GM12878 (cell line): ENCODE results near the gene PPFIA4. TPM values are rescaled to one million over a fixed set of nuclear protein-coding genes. Genes with fewer than 3 reads are reported as not detected.
A peak's percentile ranks its signal among the peaks of the same experiment; 100 is the strongest.

ENCODE experiments used
- ATF2 ChIP-seq: IDR thresholded peaks from 2 replicates; pipeline ENCODE4 v1.6.1; 2012; ENCODE audit warnings: low read length, inconsistent platforms
- CHD1 ChIP-seq: IDR thresholded peaks from 2 replicates; pipeline ENCODE4 v1.6.1; 2012; ENCODE audit warnings: low read depth, low read length, improper control_type of control experiment
- EED ChIP-seq: sonication (generic); IDR thresholded peaks from 2 replicates; pipeline ENCODE4 v1.6.1; 2016; ENCODE audit warnings: antibody characterized with exemption, low read depth
- FOXK2 ChIP-seq: fragments of 450-650 bp; IDR thresholded peaks from 2 replicates; pipeline ENCODE4 v1.6.1; 2017; ENCODE audit warnings: mild to moderate bottlenecking, moderate library complexity
- IKZF1 ChIP-seq: fragments of 450-650 bp; conservative IDR thresholded peaks from 2 replicates; pipeline ENCODE4 v1.6.1; 2017; ENCODE audit warnings: antibody characterized with exemption, mild to moderate bottlenecking
- MLLT1 ChIP-seq: fragments of 450-650 bp; IDR thresholded peaks from 2 replicates; pipeline ENCODE4 v1.6.1; 2016; ENCODE audit warnings: mild to moderate bottlenecking
- MTA3 ChIP-seq: IDR thresholded peaks from 2 replicates; pipeline ENCODE4 v1.6.1; 2012; ENCODE audit warnings: low read length, inconsistent platforms, borderline replicate concordance
- MYC ChIP-seq: IDR thresholded peaks from 2 replicates; pipeline ENCODE4 v1.6.1; 2011; ENCODE audit warnings: mild to moderate bottlenecking, low read length, moderate library complexity, inconsistent platforms; ENCODE audit not compliant: insufficient read depth, insufficient replicate concordance, insufficient read length, severe bottlenecking
- NR2C1 ChIP-seq: fragments of 450-650 bp; IDR thresholded peaks from 2 replicates; pipeline ENCODE4 v1.6.1; 2017; ENCODE audit warnings: antibody characterized with exemption, mild to moderate bottlenecking, moderate library complexity
- NRF1 ChIP-seq: conservative IDR thresholded peaks from 2 replicates; pipeline ENCODE4 v1.6.1; 2011; ENCODE audit warnings: mild to moderate bottlenecking, low read depth, low read length, improper control_type of control experiment
- PAX8 ChIP-seq: fragments of 450-650 bp; IDR thresholded peaks from 2 replicates; pipeline ENCODE4 v1.6.1; 2017; ENCODE audit warnings: mild to moderate bottlenecking, moderate library complexity
- POU2F2 ChIP-seq: IDR thresholded peaks from 3 replicates; pipeline ENCODE4 v1.6.1; 2011; ENCODE audit warnings: low read depth, mild to moderate bottlenecking, low read length, borderline replicate concordance
- RAD21 ChIP-seq: IDR thresholded peaks from 2 replicates; pipeline ENCODE4 v1.6.1; 2011; ENCODE audit warnings: mild to moderate bottlenecking, low read depth, low read length, moderate library complexity; ENCODE audit not compliant: insufficient read depth
- RBBP5 ChIP-seq: fragments of 200-600 bp; sonication (generic); conservative IDR thresholded peaks from 2 replicates; pipeline ENCODE4 v1.6.1; 2016
- SPI1 ChIP-seq: IDR thresholded peaks from 2 replicates; pipeline ENCODE4 v1.6.1; 2011; ENCODE audit warnings: low read depth, mild to moderate bottlenecking, low read length, moderate library complexity, borderline replicate concordance; ENCODE audit not compliant: insufficient read depth
- ZBTB4 ChIP-seq: fragments of 450-650 bp; formaldehyde crosslinking; IDR thresholded peaks from 2 replicates; pipeline ENCODE4 v1.4.0; 2022; ENCODE audit warnings: mild to moderate bottlenecking, moderate library complexity
- ZBTB40 ChIP-seq: fragments of 450-650 bp; IDR thresholded peaks from 2 replicates; pipeline ENCODE4 v1.6.1; 2016; ENCODE audit warnings: mild to moderate bottlenecking, moderate library complexity, borderline replicate concordance
- ZNF274 ChIP-seq: IDR thresholded peaks from one replicate; pipeline ENCODE4 v1.8.0; 2011; ENCODE audit not compliant: insufficient read length, insufficient read depth
- ZSCAN29 ChIP-seq: fragments of 450-650 bp; IDR thresholded peaks from 2 replicates; pipeline ENCODE4 v1.6.1; 2017; ENCODE audit warnings: mild to moderate bottlenecking, moderate library complexity
- polyA plus RNA-seq, 11 experiments: library from polyadenylated mRNA; depleted of rRNA in 4 of 11; unstranded in 6 of 11; stranded (reverse) in 5 of 11; fragments of >200 nt; fragmentation: Nextera tagmentation in 4 of 11; fragmentation: Illumina TruSeq in 1 of 11; extraction: Ambion mirVana in 4 of 11; extraction: Trizol in 1 of 11; gene quantifications; 1 replicate in 1 of 11; 2 replicates in 10 of 11; pipeline versions ENCODE4 v1.2.1 to v1.2.3, GENCODE V29; 2011 to 2016; ENCODE audit warnings: inconsistent platforms in 2 of 11, missing spikeins in 2 of 11, low read depth in 1 of 11
- total RNA-seq, 4 experiments: library from RNA; depleted of rRNA in 3 of 4; stranded (reverse); fragments of >200 nt in 3 of 4; fragmentation: Illumina TruSeq in 1 of 4; extraction: Trizol in 1 of 4; gene quantifications; 2 replicates each; pipeline versions ENCODE4 v1.2.1 to v1.2.3, GENCODE V29; 2013 to 2021

The PPFIA4 gene
- total and polyA plus RNA-seq, 10 of the 15 experiments (the other 5 are each of a cell fraction or from before 2014, with no cell fraction given): 0.02 to 19.7 (median 0.34) TPM; not detected in 1

- TF ChIP-seq ATF2 (no peak; the same call in 1 of the 2 replicates), PAX8 (peak; percentile 54; the same call in 1 of the 2 replicates), RAD21 (no peak), ZBTB4 (CRISPR knock-in tag) (no peak), EED (no peak), FOXK2 (peak; percentile 61), NRF1 (no peak), MYC (no peak), MLLT1 (0 out of 2 replicates have a peak, but pooled peaks have one; percentile 35), MTA3 (no peak), CHD1 (no peak), ZNF274 (no peak), IKZF1 (peak; percentile 56; the same call in 1 of the 2 replicates), ZSCAN29 (0 out of 2 replicates have a peak, but pooled peaks have one; percentile 21), SPI1 (no peak), NR2C1 (no peak), RBBP5 (no peak), POU2F2 (peak; percentile 90), ZBTB40 (peak; percentile 43; the same call in 1 of the 2 replicates)
Measured at GRCh38 chr1:203006948-203007871, 19.1 kb upstream of the PPFIA4 start, which contains the start of gene TMEM183A (continued).
